OCI-M1 (cell line): Measurements from ENCODE around the gene MEIOSIN.

Experiments
- DNase-seq: peaks from one replicate; lab custom pipeline; 2025; lab: John Stamatoyannopoulos, UW

MEIOSIN gene

GRCh38 chr19:45765702-45766295, 32.6 kb downstream of the MEIOSIN start:
- no peak for DNase-seq

- DNase-seq, result no peak
These were observed 33.1 kb downstream of the MEIOSIN start for GRCh38 chr19:45766296-45766868.

- no peak for DNase-seq
These were observed 33.7 kb downstream of the MEIOSIN start for GRCh38 chr19:45766869-45767346.

GRCh38 chr19:45767410-45767880, 34.2 kb downstream of the MEIOSIN start:
- DNase-seq, result no peak

GRCh38 chr19:45767881-45768654, 34.8 kb downstream of the MEIOSIN start:
- peak; percentile 76 for DNase-seq

- DNase-seq, result peak; percentile 76
These were observed 35.4 kb downstream of the MEIOSIN start for GRCh38 chr19:45768655-45768983.

GRCh38 chr19:45768984-45769782, 35.9 kb downstream of the MEIOSIN start, which contains the start of gene SIX5:
Gene SIX5 (minus strand): TSS chr19:45769252. CDS start chr19:45768844, 408 bp downstream.
- DNase-seq, result peak; percentile 99

- peak; percentile 84 for DNase-seq
These were observed 36.6 kb downstream of the MEIOSIN start for GRCh38 chr19:45769821-45770191.

- peak; percentile 99 for DNase-seq
These were observed 37.2 kb downstream of the MEIOSIN start for GRCh38 chr19:45770192-45771101.

- no peak for DNase-seq
These were observed 38.2 kb downstream of the MEIOSIN start for GRCh38 chr19:45771311-45771933.

- DNase-seq, result no peak
These were observed 39.0 kb downstream of the MEIOSIN start for GRCh38 chr19:45772130-45772840.

- DNase-seq, result no peak
These were observed 39.7 kb downstream of the MEIOSIN start for GRCh38 chr19:45772912-45773311.

- DNase-seq, result peak; percentile 18
These were observed 40.1 kb downstream of the MEIOSIN start for GRCh38 chr19:45773384-45773783.

GRCh38 chr19:45774765-45775164, 41.5 kb downstream of the MEIOSIN start:
- no peak for DNase-seq

- DNase-seq, result no peak
These were observed 44.2 kb downstream of the MEIOSIN start for GRCh38 chr19:45777395-45777961.

- no peak for DNase-seq
These were observed 44.9 kb downstream of the MEIOSIN start for GRCh38 chr19:45778010-45778661.

- DNase-seq, result peak; percentile 98
These were observed 46.2 kb downstream of the MEIOSIN start for GRCh38 chr19:45779231-45780145.

- no peak for DNase-seq
These were observed 46.9 kb downstream of the MEIOSIN start for GRCh38 chr19:45780146-45780447.
